ENCODE measurements around the gene GRAMD4.

- TF ChIP-seq CTCF (IDR thresholded peaks at IDR 0.05) (no peak), EP300 (IDR thresholded peaks at IDR 0.05; ENCODE audit: low read depth) (no peak), POLR2A (IDR thresholded peaks at IDR 0.05) (no peak)
Measured at GRCh38 chr22:46699091-46699490, 78.9 kb downstream of the GRAMD4 start.

Measured in transverse colon (tissue), 3 donors.